ENCODE results near the gene ARNT2.

DNA sequence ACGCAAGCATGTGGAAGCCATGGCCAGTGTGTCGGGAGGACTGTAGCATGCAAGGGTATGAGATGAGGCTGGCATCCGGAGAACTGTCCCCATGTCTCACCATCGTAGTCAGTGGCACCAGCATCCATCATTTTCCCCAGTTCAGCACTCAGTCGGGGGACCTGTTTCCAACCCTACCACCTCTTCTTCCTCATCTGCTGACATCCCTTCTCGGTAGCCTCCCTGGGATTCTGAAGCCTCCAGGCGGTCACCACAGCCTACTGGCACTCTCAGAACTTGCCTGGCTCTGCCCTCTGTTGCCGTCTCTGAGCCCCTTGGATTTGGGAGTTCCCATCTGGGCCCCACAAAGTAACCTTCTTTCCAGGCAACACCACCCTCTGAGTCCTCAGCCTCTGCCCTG, 159.9 kb downstream of the ARNT2 start:
- no peak for TF ChIP-seq POLR2A (IDR thresholded peaks at IDR 0.05)
- TF ChIP-seq, protein P1, sequence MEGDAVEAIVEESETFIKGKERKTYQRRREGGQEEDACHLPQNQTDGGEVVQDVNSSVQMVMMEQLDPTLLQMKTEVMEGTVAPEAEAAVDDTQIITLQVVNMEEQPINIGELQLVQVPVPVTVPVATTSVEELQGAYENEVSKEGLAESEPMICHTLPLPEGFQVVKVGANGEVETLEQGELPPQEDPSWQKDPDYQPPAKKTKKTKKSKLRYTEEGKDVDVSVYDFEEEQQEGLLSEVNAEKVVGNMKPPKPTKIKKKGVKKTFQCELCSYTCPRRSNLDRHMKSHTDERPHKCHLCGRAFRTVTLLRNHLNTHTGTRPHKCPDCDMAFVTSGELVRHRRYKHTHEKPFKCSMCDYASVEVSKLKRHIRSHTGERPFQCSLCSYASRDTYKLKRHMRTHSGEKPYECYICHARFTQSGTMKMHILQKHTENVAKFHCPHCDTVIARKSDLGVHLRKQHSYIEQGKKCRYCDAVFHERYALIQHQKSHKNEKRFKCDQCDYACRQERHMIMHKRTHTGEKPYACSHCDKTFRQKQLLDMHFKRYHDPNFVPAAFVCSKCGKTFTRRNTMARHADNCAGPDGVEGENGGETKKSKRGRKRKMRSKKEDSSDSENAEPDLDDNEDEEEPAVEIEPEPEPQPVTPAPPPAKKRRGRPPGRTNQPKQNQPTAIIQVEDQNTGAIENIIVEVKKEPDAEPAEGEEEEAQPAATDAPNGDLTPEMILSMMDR (IDR thresholded peaks at IDR 0.05): no peak

Measured in testis (tissue), 2 donors.